NT2/D1 (cell line): ENCODE measurements around the gene FYCO1.
"Not testable (repeated sequence)": the region's sequence is repeated elsewhere in the genome, so short reads cannot be mapped to it uniquely, and the experiment has no call there.

ENCODE experiments used
- DNase-seq: peaks from one replicate; pipeline ENCODE4 v3.0.0-alpha.2; 2011; ENCODE audit warnings: low read depth, low spot score
- H3K27me3 ChIP-seq: 2 replicates; pipeline ENCODE4 v1.6.0; 2011; ENCODE audit warnings: mild to moderate bottlenecking; ENCODE audit not compliant: insufficient read length, insufficient read depth
- H3K36me3 ChIP-seq: 2 replicates; pipeline ENCODE4 v1.6.1; 2011; ENCODE audit warnings: mild to moderate bottlenecking, low read length, mixed read lengths; ENCODE audit not compliant: insufficient read depth, insufficient read length
- H3K4me1 ChIP-seq: 2 replicates; pipeline ENCODE4 v1.5.1; 2011; ENCODE audit not compliant: insufficient read depth, insufficient read length
- H3K4me3 ChIP-seq: 2 replicates; pipeline ENCODE4 v1.5.1; 2011; ENCODE audit warnings: low read depth; ENCODE audit not compliant: insufficient read length
- H3K9ac ChIP-seq: 2 replicates; pipeline ENCODE4 v1.6.0; 2011; ENCODE audit warnings: low read depth; ENCODE audit not compliant: insufficient read length
- H3K9me3 ChIP-seq: 2 replicates; pipeline ENCODE4 v1.5.1; 2011; ENCODE audit warnings: mild to moderate bottlenecking, low read length; ENCODE audit not compliant: insufficient read depth
- SUZ12 ChIP-seq: IDR thresholded peaks from 2 replicates; pipeline ENCODE4 v1.6.1; 2011; ENCODE audit not compliant: insufficient read length, insufficient read depth; ENCODE audit errors: extremely low read depth
- YY1 ChIP-seq: IDR thresholded peaks from 2 replicates; pipeline ENCODE4 v1.6.1; 2011; ENCODE audit not compliant: insufficient read length, insufficient read depth
- ZNF274 ChIP-seq: IDR thresholded peaks from 2 replicates; pipeline ENCODE4 v1.6.1; 2011; ENCODE audit warnings: mild to moderate bottlenecking, low read depth, low read length

FYCO1 gene

DNA sequence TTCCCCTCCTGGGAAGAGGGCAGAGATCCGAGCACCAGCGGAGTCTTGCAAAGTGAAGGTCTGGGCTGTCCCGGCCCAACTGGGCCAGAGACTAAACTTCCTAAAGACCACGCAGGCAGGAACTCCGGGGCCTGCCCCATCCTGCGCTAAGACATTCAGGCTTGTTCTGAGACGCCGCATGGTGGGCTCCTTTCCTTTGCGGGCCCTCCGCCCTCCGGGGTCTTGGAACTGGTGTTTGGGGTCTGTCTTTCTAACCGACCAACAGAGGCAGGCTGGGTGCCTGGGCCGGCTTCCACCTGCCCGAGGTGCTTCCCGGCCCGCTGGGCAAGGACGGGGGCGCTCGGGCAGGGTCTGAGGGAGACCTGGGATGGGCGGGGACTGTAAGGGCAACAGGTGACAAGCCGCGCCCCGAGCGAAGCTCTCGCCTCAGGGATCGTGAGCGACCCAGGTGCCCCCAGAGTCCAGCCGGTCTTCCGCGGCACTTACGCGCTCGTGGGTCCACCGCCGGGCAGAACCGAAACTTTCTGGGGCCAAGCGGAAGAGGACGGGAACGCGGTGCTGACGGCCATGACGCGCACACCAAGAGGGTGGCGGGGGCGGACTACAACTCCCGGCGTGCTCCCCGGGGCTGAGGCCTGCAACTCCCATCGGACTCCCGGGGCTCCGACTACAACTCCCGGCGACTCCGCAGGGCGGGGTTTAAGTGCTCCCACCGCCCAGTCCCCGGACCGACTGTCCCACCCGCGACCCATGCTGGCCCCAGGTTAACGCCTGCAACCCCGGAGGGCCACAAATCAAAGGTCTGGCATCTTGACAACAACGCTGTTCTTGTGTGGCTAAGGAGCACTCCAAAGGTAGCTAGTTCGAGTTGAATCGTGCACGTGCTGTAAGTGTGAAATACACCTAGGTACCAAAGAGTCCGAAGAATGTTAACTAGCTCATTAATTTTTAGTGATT lies at the start of gene FYCO1:
Gene FYCO1, minus strand, starts transcription at position 589 of the 957 bp plus-strand sequence. CDS start 10,914 bp downstream, outside the sequence.
- H3K36me3 ChIP-seq = peaks cover 3% of the 10 kb centered on the region
- DNase-seq = peak; percentile 89

DNA sequence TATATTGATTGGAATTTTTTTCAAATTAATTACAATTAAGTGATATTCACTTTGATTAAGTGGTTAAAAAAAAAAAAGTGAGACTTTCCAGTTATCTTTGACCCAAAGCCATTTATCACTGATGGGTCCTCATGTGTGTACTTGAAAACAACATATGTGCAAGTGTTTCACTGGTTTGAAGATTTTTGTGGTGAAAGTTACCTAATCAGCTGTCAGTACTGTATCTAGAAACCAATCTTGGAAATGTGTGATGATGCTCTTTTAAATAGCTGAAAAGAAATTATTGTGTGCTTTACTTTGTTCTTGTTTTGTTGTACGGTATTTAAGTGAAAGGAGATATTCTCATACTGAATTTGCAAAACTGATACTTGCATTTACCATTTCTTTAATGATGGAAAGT lies 43.3 kb upstream of the FYCO1 start:
- H3K4me3 ChIP-seq = no peak overlapping the region
- no peak for DNase-seq
- H3K4me1 ChIP-seq = no peaks in the 10 kb centered on the region
- TF ChIP-seq SUZ12 (no peak), YY1 (no peak), ZNF274 (no peak)
- H3K27me3 ChIP-seq = no peaks in the 10 kb centered on the region
- no peaks in the 10 kb centered on the region for H3K36me3 ChIP-seq
- H3K9ac ChIP-seq = no peak overlapping the region
- H3K9me3 ChIP-seq = no peaks in the 10 kb centered on the region

More for the DNA sequence above, at the start of gene FYCO1:
- peak within 1 kb of the TSS; percentile 77 for H3K9ac ChIP-seq
- no peaks in the 10 kb centered on the region for H3K9me3 ChIP-seq
- TF ChIP-seq SUZ12 = no peak
- TF ChIP-seq YY1 = peak; percentile 73
- peak within 1 kb of the TSS; percentile 76 for H3K4me3 ChIP-seq
- H3K27me3 ChIP-seq = no peaks in the 10 kb centered on the region
- H3K4me1 ChIP-seq = peaks cover 7% of the 10 kb centered on the region

DNA sequence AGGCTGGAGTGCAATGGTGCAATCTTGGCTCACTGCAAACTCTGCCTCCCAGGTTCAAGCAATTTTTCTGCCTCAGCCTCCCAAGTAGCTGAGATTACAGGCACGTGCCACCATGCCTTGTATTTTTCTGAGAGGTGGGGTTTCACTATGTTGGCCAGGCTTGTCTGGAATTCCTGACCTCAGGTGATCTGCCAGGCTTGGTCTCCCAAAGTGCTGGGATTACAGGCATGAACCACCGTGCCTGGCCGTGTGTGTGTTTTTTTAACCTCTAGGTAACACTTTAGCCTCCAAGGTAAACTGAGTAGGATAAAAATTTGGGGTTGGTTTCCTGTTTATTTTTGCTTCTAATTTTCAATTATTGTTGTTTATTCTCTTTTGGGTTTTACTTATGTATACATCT lies 42.4 kb upstream of the FYCO1 start:
- H3K9me3 ChIP-seq, H3K27me3 ChIP-seq: not testable (repeated sequence)

DNA sequence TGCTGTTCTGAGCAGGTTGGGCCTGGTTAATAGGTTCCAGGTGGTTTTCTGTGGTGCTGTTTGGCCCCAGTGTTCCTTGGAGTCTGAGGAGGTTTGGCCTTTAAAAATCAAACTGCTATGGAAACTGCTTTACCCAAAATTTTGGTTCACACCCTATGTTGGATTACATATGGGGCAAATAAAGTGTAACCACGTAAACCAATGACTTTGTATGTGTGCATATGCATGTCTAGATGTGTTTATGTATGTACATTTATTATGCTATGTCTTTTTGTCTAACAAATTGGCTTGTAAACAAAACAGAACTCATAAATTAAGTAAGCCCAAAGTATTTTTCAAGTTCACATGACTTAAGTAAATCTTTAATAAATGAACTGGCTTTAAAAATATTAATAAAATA lies 40.6 kb upstream of the FYCO1 start:
- no peak overlapping the region for H3K9ac ChIP-seq
- DNase-seq = no peak
- H3K4me3 ChIP-seq = no peak overlapping the region
- no peaks in the 10 kb centered on the region for H3K27me3 ChIP-seq
- TF ChIP-seq SUZ12 = no peak
- no peaks in the 10 kb centered on the region for H3K4me1 ChIP-seq
- H3K9me3 ChIP-seq = peaks cover 12% of the 10 kb centered on the region
- H3K36me3 ChIP-seq = no peaks in the 10 kb centered on the region

More for the DNA sequence above, 42.4 kb upstream of the FYCO1 start:
- DNase-seq, H3K4me1 ChIP-seq, H3K36me3 ChIP-seq, H3K4me3 ChIP-seq, H3K9ac ChIP-seq: not testable (repeated sequence)

DNA sequence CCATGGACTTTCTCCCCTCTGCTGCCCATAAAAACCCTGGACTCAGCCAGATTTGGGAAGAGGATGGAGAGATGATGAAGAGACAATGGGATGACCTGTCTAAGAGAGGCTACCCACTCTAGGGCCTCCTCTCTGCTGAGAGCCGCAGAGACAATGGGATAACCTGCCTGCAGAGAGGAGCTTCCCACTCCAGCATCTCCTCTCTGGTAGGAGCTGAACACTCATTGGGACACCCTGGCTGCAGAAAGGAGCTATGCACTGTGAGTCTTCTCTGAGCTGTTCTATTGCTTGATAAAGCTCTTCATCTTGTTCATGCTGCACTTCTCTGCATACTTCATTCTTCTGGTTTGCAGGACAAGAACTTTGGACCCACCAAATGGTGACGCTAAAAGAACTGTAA lies 36.1 kb upstream of the FYCO1 start:
- Histone ChIP-seq H3K4me1 (no peaks in the 10 kb centered on the region), H3K27me3 (no peaks in the 10 kb centered on the region), H3K9ac (no peak overlapping the region), H3K4me3 (no peak overlapping the region), H3K36me3 (no peaks in the 10 kb centered on the region), H3K9me3 (peaks cover 39% of the 10 kb centered on the region)
- TF ChIP-seq ZNF274 (no peak), YY1 (no peak), SUZ12 (no peak)
- DNase-seq = no peak

DNA sequence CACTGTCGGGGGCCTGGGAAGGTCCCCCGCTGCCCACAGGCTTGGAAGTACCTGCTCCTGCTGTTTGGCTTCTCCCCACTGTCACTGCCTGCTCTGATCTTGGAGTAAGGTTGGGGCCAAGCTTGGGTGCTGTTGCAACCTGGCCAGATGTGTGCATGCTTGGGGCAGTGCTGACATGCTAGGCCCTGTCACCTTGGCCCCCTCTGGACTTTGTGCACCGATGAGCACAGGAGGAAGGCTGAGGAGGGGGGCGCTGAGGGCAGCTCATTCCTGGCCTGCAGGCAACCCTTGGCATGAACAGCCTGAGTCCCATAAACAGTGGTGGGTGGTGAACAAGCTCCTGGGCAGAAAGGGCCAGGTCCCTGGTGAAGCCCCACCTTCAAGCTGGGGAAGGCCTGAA lies 35.6 kb upstream of the FYCO1 start:
- Histone ChIP-seq H3K27me3 (no peaks in the 10 kb centered on the region), H3K4me3 (no peak overlapping the region), H3K36me3 (no peaks in the 10 kb centered on the region), H3K9me3 (peaks cover 39% of the 10 kb centered on the region), H3K4me1 (no peaks in the 10 kb centered on the region), H3K9ac (no peak overlapping the region)
- no peak for TF ChIP-seq SUZ12
- no peak for TF ChIP-seq ZNF274
- no peak for TF ChIP-seq YY1
- DNase-seq = no peak

DNA sequence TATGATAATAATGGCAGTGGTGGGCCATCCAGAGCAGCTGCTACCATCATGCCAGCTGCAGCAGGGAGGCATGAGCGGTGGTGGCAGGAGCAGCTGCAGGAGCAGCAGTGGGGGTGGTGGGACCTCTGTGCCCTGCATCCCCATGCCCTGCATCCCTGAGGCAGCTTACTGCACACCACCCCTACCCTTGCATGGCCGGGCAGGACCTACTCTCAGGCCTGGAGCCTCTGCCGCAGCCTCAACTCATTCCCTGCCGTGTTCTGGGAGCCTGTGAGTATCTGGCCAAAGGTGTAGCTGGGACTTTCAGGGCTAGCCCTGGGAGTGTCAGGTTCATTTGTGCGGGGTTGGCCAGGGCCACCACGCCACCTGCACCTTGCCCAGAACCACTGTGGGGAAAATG lies 35.0 kb upstream of the FYCO1 start:
- TF ChIP-seq ZNF274 (no peak), YY1 (no peak), SUZ12 (no peak)
- no peaks in the 10 kb centered on the region for H3K4me1 ChIP-seq
- H3K4me3 ChIP-seq = no peak overlapping the region
- H3K27me3 ChIP-seq = no peaks in the 10 kb centered on the region
- H3K9me3 ChIP-seq = peaks cover 39% of the 10 kb centered on the region
- no peak for DNase-seq
- no peaks in the 10 kb centered on the region for H3K36me3 ChIP-seq
- H3K9ac ChIP-seq = no peak overlapping the region
